Neural cell (in vitro differentiated cells): ENCODE measurements around the gene CCNG2. TPM values are rescaled to one million over a fixed set of nuclear protein-coding genes. Genes with fewer than 3 reads are reported as not detected.

ENCODE experiments used
- H2AFZ ChIP-seq: fragments of 200-600, 300-800 bp; sonication (generic), shearing (Covaris generic); 2 replicates; pipeline ENCODE4 v1.6.0; 2014; ENCODE audit warnings: low read depth, mild to moderate bottlenecking, antibody characterized with exemption, low read length, moderate library complexity
- H3F3A ChIP-seq: fragments of 200-600 bp; shearing (Covaris generic); 2 replicates; pipeline ENCODE4 v1.6.1; 2016; ENCODE audit warnings: mild to moderate bottlenecking, moderate library complexity, mixed read lengths, antibody characterized with exemption, low read length; ENCODE audit not compliant: insufficient read depth, poor library complexity, severe bottlenecking
- H3K27ac ChIP-seq: fragments of 200-600, 300-800 bp; sonication (generic), shearing (Covaris generic); 2 replicates; pipeline ENCODE4 v1.5.1; 2014; ENCODE audit warnings: mild to moderate bottlenecking, low read length, moderate library complexity
- H3K27me3 ChIP-seq: fragments of 300-800, 200-600 bp; sonication (generic), shearing (Covaris generic); 2 replicates; pipeline ENCODE4 v1.6.0; 2014; ENCODE audit warnings: mild to moderate bottlenecking, low read depth, low read length, moderate library complexity; ENCODE audit not compliant: insufficient read depth
- H3K36me3 ChIP-seq: fragments of 300-800, 200-600 bp; sonication (generic), shearing (Covaris generic); 2 replicates; pipeline ENCODE4 v1.5.1; 2014; ENCODE audit warnings: mild to moderate bottlenecking, antibody characterized with exemption, low read length, moderate library complexity; ENCODE audit not compliant: insufficient read depth
- H3K4me2 ChIP-seq: fragments of 300-800, 200-600 bp; sonication (generic), shearing (Covaris generic); 2 replicates; pipeline ENCODE4 v1.6.0; 2014; ENCODE audit warnings: mild to moderate bottlenecking, low read length
- H3K4me3 ChIP-seq: fragments of 300-800, 200-600 bp; sonication (generic), shearing (Covaris generic); 2 replicates; pipeline ENCODE4 v1.5.1; 2014; ENCODE audit warnings: mild to moderate bottlenecking, low read length, moderate library complexity
- H3K79me2 ChIP-seq: fragments of 200-600 bp; shearing (Covaris generic); replicated peaks from 2 replicates; pipeline ENCODE4 v1.6.0; 2014; ENCODE audit warnings: mild to moderate bottlenecking, low read length, moderate library complexity; ENCODE audit not compliant: insufficient read depth
- H3K9ac ChIP-seq: fragments of 300-800, 200-600 bp; sonication (generic), shearing (Covaris generic); 2 replicates; pipeline ENCODE4 v1.6.1; 2016; ENCODE audit warnings: mild to moderate bottlenecking, low read length, mixed read lengths
- H3K9me2 ChIP-seq: fragments of 200-600 bp; shearing (Covaris generic); 2 replicates; pipeline ENCODE4 v1.6.1; 2016; ENCODE audit warnings: mild to moderate bottlenecking, low read length, mixed read lengths; ENCODE audit not compliant: insufficient read depth
- H3K9me3 ChIP-seq: fragments of 200-600, 300-800 bp; sonication (generic), shearing (Covaris generic); 2 replicates; pipeline ENCODE4 v1.6.1; 2016; ENCODE audit warnings: mild to moderate bottlenecking, mixed run types, low read length, moderate library complexity, mixed read lengths
- H4K20me1 ChIP-seq: fragments of 200-600 bp; shearing (Covaris generic); 2 replicates; pipeline ENCODE4 v1.6.1; 2016; ENCODE audit warnings: mild to moderate bottlenecking, mixed run types; ENCODE audit not compliant: insufficient read depth
- EP300 ChIP-seq: fragments of 450-650 bp; conservative IDR thresholded peaks from 2 replicates; pipeline ENCODE4 v1.6.1; 2014; ENCODE audit warnings: antibody characterized with exemption, mild to moderate bottlenecking, moderate library complexity; ENCODE audit not compliant: poor library complexity, severe bottlenecking
- EZH2 ChIP-seq: fragments of 200-600, 300-800 bp; shearing (Covaris generic), sonication (generic); IDR thresholded peaks from 2 replicates; pipeline ENCODE4 v1.6.1; 2014; ENCODE audit warnings: antibody characterized with exemption, low read length, borderline replicate concordance, mild to moderate bottlenecking; ENCODE audit not compliant: insufficient read depth, poor library complexity, severe bottlenecking
- MXI1 ChIP-seq: fragments of 450-650 bp; conservative IDR thresholded peaks from 2 replicates; pipeline ENCODE4 v1.6.1; 2014; ENCODE audit warnings: antibody characterized with exemption, mild to moderate bottlenecking; ENCODE audit not compliant: poor library complexity, severe bottlenecking
- POLR2AphosphoS5 ChIP-seq: IDR thresholded peaks from 2 replicates; pipeline ENCODE4 v1.6.1; 2012
- RAD21 ChIP-seq: fragments of 450-650 bp; conservative IDR thresholded peaks from 2 replicates; pipeline ENCODE4 v1.6.1; 2014; ENCODE audit warnings: antibody characterized with exemption, mild to moderate bottlenecking, moderate library complexity
- SMC3 ChIP-seq: fragments of 450-650 bp; conservative IDR thresholded peaks from 2 replicates; pipeline ENCODE4 v1.6.1; 2014; ENCODE audit warnings: antibody characterized with exemption, mild to moderate bottlenecking, moderate library complexity; ENCODE audit not compliant: poor library complexity
- TAF1 ChIP-seq: IDR thresholded peaks from 2 replicates; pipeline ENCODE4 v1.6.1; 2012; ENCODE audit warnings: low read depth
- polyA plus RNA-seq: library from polyadenylated mRNA; depleted of rRNA; stranded (reverse); fragments of >200 nt; gene quantifications from 2 replicates; pipeline ENCODE4 v1.2.3, GENCODE V29; 2014
- TF ChIP-seq, protein P1 (sequence below): IDR thresholded peaks from 2 replicates; pipeline ENCODE4 v1.6.1; 2012; ENCODE audit warnings: borderline replicate concordance
- TF ChIP-seq, protein P2 (sequence below): fragments of 450-650 bp; IDR thresholded peaks from 2 replicates; pipeline ENCODE4 v1.5.1; 2014; ENCODE audit warnings: antibody characterized with exemption, mild to moderate bottlenecking, moderate library complexity; ENCODE audit not compliant: poor library complexity, severe bottlenecking

CCNG2 gene
- polyA plus RNA-seq, 1 donor from 2014 or later, result 132 TPM

DNA sequence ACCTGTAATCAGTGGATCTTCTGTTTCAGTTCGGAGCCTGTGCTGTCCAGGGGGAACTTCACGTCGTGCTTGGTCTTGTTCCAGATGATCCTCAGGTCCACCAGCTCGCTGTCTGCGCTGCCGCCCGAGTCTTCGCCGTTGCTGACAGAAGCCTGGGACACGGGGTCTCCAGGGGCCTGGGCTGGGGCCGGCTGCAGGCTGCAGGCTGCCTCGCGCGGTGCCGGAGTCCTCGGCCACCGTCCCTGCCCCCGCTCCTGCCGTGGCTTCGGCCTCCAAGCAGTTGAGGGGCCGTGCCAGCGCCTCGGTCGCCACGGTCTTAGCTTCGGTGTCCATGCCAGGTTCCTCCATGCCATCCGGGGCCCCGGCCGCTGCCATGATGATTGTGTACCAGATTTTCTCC is 43.9 kb upstream of the CCNG2 start:
- Histone ChIP-seq H3K9ac (no peak overlapping the region), H3K9me3 (no peaks in the 10 kb centered on the region), H3K36me3 (no peaks in the 10 kb centered on the region), H3K4me3 (no peak overlapping the region), H3K79me2 (no peaks in the 10 kb centered on the region), H3K27ac (no peak overlapping the region), H3F3A (no peaks in the 10 kb centered on the region), H3K27me3 (no peaks in the 10 kb centered on the region), H3K9me2 (no peaks in the 10 kb centered on the region), H3K4me2 (no peak overlapping the region), H4K20me1 (no peaks in the 10 kb centered on the region), H2AFZ (no peak overlapping the region)
- TF ChIP-seq EP300 (no peak), TAF1 (no peak), EZH2 (no peak), SMC3 (no peak), POLR2AphosphoS5 (no peak), MXI1 (no peak), RAD21 (no peak)
- TF ChIP-seq, protein P1, sequence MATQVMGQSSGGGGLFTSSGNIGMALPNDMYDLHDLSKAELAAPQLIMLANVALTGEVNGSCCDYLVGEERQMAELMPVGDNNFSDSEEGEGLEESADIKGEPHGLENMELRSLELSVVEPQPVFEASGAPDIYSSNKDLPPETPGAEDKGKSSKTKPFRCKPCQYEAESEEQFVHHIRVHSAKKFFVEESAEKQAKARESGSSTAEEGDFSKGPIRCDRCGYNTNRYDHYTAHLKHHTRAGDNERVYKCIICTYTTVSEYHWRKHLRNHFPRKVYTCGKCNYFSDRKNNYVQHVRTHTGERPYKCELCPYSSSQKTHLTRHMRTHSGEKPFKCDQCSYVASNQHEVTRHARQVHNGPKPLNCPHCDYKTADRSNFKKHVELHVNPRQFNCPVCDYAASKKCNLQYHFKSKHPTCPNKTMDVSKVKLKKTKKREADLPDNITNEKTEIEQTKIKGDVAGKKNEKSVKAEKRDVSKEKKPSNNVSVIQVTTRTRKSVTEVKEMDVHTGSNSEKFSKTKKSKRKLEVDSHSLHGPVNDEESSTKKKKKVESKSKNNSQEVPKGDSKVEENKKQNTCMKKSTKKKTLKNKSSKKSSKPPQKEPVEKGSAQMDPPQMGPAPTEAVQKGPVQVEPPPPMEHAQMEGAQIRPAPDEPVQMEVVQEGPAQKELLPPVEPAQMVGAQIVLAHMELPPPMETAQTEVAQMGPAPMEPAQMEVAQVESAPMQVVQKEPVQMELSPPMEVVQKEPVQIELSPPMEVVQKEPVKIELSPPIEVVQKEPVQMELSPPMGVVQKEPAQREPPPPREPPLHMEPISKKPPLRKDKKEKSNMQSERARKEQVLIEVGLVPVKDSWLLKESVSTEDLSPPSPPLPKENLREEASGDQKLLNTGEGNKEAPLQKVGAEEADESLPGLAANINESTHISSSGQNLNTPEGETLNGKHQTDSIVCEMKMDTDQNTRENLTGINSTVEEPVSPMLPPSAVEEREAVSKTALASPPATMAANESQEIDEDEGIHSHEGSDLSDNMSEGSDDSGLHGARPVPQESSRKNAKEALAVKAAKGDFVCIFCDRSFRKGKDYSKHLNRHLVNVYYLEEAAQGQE, result no peak
- TF ChIP-seq, protein P2, sequence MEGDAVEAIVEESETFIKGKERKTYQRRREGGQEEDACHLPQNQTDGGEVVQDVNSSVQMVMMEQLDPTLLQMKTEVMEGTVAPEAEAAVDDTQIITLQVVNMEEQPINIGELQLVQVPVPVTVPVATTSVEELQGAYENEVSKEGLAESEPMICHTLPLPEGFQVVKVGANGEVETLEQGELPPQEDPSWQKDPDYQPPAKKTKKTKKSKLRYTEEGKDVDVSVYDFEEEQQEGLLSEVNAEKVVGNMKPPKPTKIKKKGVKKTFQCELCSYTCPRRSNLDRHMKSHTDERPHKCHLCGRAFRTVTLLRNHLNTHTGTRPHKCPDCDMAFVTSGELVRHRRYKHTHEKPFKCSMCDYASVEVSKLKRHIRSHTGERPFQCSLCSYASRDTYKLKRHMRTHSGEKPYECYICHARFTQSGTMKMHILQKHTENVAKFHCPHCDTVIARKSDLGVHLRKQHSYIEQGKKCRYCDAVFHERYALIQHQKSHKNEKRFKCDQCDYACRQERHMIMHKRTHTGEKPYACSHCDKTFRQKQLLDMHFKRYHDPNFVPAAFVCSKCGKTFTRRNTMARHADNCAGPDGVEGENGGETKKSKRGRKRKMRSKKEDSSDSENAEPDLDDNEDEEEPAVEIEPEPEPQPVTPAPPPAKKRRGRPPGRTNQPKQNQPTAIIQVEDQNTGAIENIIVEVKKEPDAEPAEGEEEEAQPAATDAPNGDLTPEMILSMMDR, result no peak

DNA sequence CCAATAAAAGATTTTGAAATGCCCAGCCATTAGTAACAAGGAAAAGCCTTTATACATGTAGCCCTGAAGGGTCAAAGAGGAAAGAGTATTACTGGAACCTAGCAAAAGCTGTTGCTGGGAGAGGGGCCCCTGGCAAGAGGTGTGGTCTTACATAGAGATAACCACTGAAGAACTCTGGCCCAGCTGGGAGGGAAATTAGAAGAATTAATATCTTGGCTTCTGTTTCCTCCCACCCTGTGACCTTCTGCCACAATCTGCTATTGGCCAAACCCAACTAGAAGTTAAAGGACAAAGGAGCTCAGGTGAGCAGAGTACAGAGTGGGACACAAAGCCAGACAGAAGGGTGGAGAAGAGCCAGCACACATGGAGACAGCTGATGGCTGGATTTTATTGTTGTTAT is 39.3 kb upstream of the CCNG2 start:
- no peak overlapping the region for H3K4me3 ChIP-seq
- H3K27me3 ChIP-seq, result no peaks in the 10 kb centered on the region
- no peaks in the 10 kb centered on the region for H3K9me2 ChIP-seq
- no peaks in the 10 kb centered on the region for H3K9me3 ChIP-seq
- H4K20me1 ChIP-seq, result no peaks in the 10 kb centered on the region
- TF ChIP-seq SMC3 (no peak), POLR2AphosphoS5 (no peak), TAF1 (no peak), EP300 (no peak), MXI1 (no peak), EZH2 (no peak), RAD21 (no peak)
- TF ChIP-seq, protein P2, result no peak
- TF ChIP-seq, protein P1, result no peak
- no peak overlapping the region for H2AFZ ChIP-seq
- H3K36me3 ChIP-seq, result no peaks in the 10 kb centered on the region
- H3K79me2 ChIP-seq, result no peaks in the 10 kb centered on the region
- H3F3A ChIP-seq, result no peaks in the 10 kb centered on the region
- no peak overlapping the region for H3K4me2 ChIP-seq
- H3K27ac ChIP-seq, result no peak overlapping the region
- H3K9ac ChIP-seq, result no peak overlapping the region
